Left renal cortex interstitium (tissue), 4 donors: Measurements from ENCODE around the gene ERV3-1. TPM values are rescaled to one million over a fixed set of nuclear protein-coding genes. Genes with fewer than 3 reads are reported as not detected.
"Not testable (repeated sequence)": the region's sequence is repeated elsewhere in the genome, so short reads cannot be mapped to it uniquely, and the experiment has no call there.

Source experiments
- DNase-seq, 4 donors: peaks; one replicate each; pipeline ENCODE4 v3.0.0-alpha.2; 2013; ENCODE audit warnings: low read depth in 4 of 4, low spot score in 2 of 4, missing footprints in 1 of 4
- polyA plus RNA-seq, 4 donors: library from polyadenylated mRNA; unstranded; fragments of 120-200 nt; gene quantifications; one replicate each; pipeline ENCODE4 v1.2.1, GENCODE V29; 2013; ENCODE audit not compliant: insufficient read length in 4 of 4

ERV3-1 gene
- polyA plus RNA-seq, 4 donors, result 19.2 to 59.3 (median 40.4) TPM

DNA sequence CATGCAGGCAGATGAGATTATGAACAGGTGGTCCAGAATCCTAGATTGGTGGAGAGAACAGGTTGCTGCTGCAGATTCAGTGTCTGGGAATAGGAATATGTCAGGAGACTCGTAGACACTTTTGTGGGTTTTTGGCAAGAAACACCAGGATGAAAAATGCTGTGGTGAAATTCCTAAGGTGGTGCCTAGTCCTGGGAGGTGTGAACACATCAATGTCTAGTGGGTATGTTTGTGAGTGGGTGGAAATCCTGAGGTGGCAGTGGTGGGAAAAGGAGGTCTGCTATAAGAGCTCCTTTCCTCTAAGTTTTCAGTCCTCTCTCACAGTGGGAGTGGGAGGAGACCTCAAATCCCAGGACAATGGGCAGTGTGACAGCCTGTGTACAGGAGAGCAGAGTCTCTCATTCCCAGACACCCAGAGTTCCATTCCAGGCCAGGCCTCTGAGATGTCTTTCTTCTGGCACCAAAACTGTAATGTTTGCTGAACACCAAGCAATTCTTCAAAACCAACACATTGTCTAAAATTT, 5.1 kb downstream of the ERV3-1 start:
- no peak for DNase-seq

DNA sequence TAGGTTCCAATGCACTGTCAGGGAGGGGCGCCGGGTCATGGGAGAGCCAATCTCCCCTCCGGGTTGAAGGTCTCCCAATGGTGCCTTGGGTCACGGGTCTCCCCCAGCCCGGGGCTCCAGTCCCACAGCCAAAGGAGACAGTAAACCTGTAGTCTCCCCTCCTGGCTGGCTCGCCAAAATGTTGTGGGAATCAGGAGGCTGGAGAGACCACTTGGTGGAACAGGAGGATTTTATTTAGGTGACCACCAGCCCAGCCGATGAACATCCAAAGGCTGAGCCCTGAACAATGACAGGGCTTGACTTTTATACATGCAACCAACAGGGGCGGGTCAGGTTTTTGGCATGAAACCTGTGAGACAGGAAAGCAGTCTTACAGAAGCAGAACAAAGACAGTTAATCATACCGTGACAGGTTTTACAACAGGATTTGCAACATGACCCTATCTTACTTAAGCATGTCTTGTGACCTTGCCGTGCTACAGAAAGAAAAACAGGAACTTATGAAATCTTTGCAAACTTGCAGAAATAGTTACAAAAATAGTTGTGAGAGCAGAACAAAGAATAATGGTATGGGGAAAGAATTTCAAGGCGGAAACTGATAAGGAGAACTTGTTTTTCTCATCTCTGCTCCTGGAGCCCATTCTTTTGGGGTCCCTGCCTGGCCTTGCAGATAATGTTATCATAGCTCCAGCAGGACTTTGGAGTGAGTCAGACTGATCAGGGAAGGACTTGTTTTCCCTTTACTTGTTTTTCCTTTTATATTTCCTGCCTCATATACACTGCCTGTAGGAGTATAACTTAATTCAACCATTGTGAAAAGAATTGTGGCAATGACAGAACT, 7.1 kb downstream of the ERV3-1 start:
- no peak for DNase-seq

DNA sequence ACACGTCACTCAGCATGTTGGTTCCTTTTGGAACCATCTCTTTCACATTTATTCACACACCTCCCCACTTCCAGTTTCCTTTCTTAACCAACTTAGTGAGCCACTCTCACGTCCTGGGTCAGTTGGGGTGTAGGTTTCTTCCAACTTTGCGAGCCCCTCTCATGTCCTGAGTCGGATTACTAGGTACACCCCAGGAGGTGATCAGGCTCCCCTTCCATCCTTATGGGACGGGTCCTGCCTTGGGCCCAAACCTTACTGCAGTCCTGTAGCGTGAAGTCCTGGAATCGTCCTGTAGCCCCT, 7.7 kb downstream of the ERV3-1 start:
- no peak for DNase-seq

DNA sequence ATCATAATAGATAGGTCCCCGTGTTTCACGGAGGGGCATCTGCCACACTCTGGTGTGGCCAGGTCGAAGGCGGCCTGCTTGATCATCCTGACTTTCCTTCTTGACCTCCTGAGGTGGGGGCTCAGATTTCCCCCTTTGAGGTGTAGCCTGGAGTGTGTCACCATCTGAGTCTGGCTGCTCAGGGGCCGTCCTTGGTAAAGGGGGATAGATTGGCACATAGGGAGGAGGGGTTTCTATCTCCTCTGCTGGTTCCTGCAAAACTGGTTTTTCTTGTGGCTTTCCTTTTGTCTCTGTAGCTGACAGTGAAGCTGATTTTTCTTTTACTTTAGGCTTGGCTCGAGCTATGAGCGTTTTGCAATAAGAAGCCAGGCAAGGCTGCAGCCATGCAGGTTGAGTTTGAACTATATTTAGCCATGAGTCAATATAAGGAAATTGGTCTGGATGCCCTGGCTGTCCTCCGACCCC, 8.5 kb downstream of the ERV3-1 start:
- no peak for DNase-seq

DNA sequence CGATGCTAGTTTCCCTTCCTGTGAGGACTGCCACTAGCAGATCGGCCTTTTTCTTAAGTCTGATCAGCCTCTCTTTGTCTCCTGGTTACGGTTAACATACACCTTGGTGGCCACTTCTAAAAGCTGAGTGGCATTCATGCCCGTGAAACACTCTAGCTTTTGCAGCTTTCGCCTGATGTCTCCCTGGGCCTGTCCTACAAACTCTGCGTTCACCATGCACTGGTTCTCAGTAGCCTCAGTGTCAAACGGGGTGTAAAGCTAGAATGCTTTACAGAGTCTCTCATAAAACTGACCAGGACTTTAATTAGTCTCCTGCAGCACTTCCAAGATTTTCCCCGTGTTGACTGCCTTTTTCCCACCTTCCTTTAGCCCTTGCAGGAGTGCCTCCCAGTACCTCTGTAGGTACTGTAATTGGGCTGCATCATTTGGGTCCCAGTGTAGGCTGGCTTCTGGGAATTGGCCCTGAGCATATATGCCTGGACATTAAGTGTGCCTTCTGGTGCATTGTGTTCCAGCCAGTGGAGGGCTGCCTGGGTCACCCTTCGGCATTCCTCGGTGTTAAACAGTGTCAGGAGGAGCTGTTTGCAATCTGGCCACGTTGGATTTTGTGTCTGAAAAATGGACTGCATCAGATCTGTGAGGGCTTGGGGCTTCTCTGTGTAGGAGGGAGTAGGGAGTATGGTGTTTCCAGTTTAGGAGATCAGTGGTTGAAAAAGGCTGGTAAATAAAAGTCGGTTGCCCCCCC, 9.2 kb downstream of the ERV3-1 start:
- DNase-seq, result no peak

DNA sequence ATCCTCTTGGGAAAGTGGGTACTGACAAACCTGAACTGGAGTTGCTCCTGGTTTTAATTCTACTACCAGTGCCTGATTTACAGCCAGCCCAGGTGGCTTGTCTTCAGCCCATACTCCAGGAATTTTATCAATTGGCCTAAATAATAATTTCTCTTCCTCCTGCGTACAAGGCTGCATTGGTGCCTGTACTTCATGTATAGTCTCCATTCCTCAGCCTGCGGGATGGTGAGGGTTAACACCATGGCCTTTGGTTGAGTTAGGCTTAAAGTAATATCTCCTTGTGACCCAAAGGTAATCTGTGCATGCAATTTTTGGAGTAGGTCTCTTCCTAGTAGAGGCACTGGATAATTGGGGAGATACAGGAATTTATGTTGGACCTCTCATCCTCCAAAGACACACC, 10.2 kb downstream of the ERV3-1 start:
- no peak for DNase-seq

DNA sequence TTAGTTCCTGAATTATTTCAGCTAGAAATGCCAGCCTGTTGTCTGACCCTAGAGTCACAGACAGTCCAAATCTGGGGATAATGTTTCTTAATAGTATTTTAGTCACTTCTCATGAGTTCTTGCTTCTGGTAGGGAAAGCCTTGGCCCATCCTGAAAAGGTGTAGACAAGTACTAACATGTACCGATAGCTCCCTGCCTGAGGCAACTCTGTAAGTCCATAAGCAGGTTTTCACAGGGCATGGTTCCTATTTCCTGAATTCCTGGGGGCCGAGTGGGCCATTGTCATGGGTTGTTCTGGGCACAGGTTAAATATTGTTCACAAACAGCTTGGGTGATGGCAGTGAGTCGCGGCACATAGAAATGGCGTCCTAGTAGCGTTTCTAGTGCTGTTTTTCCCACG, 12.6 kb downstream of the ERV3-1 start:
- DNase-seq, result no peak

DNA sequence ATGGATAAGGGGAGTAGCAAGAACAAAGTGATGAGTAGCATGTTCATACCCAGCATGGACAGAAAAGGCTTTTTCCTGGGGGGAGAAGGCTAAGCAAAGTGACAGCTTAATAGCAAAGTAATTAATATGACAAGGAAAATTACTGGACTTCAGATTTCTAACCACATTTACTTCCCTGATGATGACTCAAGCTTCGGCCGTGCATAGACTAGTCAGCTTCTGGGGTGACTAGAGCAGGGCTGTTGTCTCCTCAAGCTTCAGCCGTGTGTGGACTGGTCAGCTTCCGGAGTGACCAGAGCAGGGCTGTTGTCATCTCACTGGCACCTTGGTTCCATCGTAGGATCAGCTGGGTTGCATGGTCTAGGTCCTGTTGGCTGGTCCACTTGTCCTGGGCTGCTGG, 13.5 kb downstream of the ERV3-1 start:
- DNase-seq, result no peak

DNA sequence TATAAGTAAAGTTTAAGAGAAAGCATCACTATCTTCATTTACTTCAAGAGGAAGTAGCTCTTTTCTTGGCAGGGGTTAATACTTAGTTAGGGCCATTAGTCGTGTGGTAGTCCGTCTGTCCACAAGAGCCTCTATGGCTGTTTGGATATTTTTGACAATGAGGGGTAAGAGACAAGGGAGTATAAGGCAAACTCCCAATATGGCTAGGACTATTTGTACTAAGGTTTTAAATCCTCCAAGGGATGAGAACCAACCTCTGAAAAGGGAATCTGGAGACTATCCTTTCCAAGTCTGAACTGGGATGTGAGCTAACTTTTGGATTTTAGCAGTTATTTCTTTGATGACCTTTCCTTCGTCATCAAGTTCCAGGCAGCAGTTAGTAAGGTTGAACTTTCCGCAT, 15.6 kb downstream of the ERV3-1 start, which contains the start of gene ZNF117:
Gene ZNF117, minus strand, starts transcription at position 101 of the 400 bp plus-strand sequence.
- no peak for DNase-seq

DNA sequence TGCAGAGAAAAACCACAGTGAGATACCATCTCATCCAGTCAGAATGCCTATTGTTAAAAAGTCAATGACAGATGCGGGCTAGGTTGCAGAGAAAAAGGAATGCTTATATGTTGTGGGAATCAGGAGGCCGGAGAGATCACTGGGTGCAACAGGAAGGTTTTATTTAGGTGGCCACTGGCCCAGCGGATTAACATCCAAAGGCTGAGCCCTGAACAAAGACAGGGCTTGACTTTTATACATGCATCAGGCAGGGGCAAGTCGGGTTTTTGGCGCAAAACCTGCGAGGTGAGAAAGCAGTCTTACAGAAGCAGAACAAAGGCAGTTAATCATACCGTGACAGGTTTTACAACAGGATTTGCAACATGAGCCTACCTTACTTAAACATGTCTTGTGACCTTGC, 16.3 kb downstream of the ERV3-1 start:
- DNase-seq, result no peak

DNA sequence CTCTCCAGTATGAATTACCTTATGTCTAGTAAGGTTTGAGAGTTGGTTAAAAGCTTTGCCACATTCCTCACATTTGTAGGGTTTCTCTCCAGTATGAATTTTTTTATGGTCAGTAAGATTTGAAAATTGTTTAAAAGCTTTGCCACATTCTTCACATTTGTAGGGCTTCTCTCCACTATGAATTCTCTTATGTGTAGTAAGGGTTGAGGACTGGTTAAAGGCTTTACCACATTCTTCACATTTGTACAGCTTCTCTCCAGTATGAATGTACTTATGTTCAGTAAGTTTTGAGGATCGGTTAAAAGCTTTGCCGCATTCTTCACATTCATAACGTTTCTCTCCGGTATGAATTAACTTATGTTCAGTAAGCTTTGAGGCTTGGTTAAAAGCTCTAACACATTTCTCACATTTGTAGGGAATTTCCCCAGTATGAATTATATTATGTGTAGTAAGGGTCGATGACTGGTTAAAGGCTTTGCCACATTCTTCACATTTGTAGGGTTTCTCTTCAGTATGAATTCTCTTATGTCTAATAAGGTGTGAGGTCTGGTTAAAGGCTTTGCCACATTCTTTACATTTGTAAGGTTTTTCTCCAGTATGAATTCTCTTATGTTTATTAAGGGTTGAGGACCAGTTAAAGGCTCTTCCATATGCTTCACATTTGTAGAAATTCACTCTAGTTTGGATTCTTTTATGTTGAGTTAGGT, 27.8 kb downstream of the ERV3-1 start:
- no peak for DNase-seq

DNA sequence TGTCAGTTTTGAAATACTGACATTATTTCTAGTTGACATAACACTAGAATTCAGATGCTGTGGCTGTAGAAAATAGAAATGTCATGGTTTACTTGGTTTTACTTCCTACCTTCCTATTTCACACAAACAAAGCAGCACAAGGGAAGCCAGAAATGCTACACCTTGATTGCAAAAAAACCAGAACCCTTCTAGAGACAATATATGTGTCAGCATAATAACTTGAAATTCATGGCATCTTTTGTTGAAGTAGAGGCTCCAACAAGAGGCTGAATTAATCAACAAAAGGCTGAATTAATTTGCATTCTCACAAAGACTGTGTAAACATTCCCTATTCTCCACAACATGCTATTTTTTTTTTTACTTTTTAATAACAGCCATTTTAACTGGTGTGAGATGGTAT, 40.9 kb downstream of the ERV3-1 start:
- no peak for DNase-seq

DNA sequence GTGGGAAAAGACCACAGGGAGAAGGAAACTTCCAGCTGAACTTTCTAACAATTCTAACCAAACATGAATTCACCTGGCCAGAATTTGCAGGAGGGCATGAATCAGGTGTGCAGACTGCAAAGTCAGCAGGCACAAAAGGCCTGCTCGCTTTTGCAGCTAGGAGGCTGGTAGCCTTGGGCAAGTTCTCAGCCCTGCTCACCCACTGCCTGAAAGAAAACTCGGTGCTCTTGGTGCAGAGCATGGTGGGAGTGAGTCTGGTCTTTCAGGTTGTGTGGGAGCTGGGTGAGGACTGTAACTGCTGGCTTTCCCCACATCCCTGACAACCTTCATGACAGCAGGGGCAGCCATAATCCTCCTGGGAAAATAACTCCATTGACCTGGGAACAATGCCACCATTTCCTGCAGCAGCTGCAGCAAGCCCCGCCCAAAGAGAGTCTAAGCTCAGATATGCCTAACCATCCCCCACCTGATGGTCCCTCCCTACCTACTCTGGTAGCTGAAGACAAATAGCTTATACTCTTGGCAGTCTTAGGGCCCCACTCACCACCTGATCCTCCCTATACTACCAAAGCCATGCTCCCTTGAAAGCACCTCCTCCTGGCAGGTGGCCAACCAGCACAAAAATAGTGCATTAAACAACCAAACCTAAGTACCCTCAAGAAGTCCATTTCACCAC, 47.3 kb downstream of the ERV3-1 start:
- DNase-seq, result no peak

DNA sequence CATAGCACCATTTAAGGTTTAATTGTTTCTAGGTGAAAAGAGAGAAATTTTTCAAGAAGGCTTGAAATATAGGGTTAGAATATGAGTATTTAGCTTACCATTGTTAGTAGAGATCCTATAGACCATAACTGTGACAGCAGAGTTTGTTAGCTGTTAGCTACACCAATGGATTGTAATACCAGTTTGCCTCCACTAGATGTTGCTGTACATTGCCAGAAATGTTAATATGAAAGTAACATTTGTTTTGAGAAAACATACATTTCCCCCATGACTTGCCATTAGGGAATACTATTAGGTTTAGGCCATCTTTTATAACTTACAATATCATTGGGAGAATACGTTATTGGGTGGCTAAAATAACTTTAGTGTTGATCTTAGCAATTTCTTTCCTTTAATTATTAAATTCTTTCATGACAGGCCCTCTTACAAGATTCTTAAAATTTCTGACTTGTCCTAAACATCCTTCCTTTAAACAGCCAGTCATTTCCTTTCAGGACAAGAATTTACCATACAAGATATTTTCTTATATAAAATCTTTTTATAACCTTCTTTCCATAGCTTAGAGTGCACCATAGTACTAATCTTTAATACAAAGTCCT, 55.1 kb downstream of the ERV3-1 start:
- DNase-seq, result peak in 1 of 4 donors; percentile 29

DNA sequence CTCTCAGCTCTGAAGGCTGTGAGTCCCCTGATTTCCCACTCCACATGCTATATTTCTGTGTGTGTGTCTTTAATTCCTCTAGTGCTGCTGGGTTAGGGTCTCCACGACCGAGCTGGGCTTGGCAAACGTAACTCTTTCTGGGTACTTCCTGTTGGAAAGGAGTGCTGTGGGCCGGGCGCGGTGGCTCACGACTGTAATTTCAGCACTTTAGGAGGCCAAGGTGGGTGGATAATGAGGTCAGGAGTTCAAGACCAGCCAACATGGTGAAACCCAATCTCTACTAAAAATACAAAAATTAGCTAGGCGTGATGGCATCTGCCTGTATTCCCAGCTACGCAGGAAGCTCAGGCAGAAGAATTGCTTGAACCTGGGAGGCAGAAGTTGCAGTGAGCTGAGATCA, 55.8 kb downstream of the ERV3-1 start:
- DNase-seq, result not testable (repeated sequence)

DNA sequence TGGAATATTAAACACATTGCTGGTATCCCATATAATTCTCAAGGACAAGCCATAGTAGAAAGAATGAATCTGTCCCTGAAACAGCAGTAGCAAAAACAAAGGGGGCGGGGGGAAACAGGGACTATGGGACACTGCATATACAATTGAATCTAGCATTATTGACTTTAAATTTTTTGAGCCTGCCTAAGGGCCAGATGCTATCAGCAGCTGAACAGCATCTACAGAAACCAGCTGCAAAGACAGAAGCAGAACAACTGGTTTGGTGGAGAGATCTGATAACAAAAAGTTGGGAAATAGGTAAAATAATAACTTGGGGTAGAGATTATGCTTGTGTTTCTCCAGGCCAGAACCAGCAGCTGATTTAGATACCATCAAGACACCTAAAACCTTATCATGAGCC, 57.7 kb downstream of the ERV3-1 start:
- DNase-seq, result not testable (repeated sequence)

DNA sequence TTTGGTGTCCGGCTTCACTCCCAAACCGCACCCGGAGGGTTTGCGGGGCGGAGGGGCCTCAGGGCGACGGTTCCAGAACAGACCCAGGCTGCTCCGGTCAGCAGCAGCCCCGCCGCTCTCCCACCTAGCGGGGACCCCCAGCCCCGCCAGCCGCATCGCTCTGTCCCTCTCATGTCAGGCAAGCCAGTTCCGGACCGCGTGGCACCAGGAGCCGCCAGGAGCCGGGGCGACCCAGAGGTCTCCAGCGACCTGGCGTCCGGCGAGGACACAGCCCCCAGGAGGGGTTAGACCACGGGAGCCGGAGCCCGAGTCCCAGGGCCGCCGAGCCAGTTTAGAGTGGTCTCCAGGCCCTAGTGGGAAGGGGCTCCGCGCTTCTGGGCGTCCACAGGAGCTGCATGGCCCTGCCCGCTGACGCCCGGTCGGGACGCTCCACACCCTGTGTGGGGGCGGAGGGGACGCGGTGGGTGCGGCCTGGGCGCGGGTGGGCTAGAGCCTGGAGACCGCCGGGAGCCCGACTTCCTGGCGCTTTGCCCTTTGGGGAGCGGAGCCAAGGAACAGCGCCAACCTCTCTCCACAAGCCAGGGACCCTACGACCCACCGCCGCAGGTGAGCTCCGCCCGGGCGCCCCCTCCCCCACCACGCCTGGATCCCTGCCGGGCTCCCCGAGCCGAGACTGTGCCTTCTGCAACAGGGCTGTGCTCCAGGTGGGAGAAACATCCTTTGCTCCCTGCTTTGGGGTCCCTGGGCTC, 59.1 kb downstream of the ERV3-1 start:
- no peak for DNase-seq

DNA sequence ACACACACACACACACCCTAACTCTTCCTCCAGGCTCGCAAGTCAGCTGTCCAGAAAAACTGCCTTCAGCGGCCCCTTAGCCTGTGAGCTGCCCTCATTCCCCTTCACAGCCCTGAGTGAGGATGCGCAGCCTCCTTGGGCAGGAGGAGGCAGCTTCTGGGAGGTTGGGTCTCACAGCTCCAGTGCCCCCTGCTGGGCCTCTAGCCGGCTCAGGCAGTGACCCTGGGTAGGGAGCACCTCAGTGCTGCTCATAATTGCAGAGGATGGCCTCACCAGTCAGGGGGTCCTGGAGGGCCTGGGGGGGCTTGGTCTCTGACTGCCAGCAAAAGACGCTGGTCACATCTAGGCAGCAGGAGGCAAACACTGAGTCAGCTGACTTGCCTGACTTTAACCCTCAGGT, 59.7 kb downstream of the ERV3-1 start:
- no peak for DNase-seq

DNA sequence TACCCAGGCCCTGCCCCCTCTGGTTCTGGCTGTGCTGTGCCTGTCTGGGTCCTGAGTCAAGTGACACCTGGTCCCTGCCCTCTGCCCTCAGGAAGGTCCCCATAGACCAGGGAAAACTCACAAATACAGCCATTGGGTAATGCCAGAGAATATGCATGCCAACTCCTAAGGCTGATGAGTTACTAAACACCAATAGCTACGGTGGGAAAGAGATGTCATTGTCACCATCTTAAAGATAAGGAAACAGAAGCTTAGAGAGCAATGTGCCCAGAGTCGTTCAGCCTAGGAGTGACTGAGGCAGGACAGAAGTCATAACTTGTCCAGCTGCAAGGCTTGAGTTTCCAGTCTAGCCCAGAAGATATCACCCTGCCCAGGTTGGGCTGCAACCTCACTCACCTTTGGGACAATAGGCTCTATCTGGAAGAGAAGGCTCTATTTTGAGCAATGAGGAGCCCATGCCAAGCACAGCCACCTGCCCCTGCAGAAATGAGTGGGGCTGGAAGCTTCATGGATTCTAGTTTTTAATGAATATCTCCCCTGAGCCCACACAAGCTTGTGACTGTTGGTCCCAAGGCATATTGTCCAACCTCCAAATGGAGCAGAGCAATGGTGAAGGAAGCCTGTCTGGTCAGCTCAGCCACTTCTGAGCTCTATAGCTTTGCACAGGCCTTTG, 60.8 kb downstream of the ERV3-1 start:
- DNase-seq, result no peak
